IMR-90 (cell line): ENCODE data around the gene DUSP6. TPM values are rescaled to one million over a fixed set of nuclear protein-coding genes. Genes with fewer than 3 reads are reported as not detected.

ENCODE experiments used
- ATAC-seq: fragments of 200-7000 bp; cut with Tn5 transposase; 2 replicates; pipeline ENCODE4 v1.9.1; 2020; ENCODE audit warnings: low read depth, mild to moderate bottlenecking, moderate library complexity
- BruUV-seq: library from RNA; stranded (reverse); fragments of 400-500 nt; replicated peaks from 2 replicates; lab custom pipeline; 2021; lab: Mats Ljungman, UMichigan
- CTCF ChIA-PET: fragments of 300-600 bp; formaldehyde crosslinking; extraction: SDS; loops from one replicate; lab custom pipeline; 2021; ENCODE audit warnings: antibody characterized with exemption; lab: Yijun Ruan, JAX
- POLR2A ChIA-PET: fragments of 300-600 bp; sonication (Branson Sonifier 250); formaldehyde crosslinking; loops from one replicate; lab custom pipeline; 2022; ENCODE audit warnings: antibody characterized with exemption; ENCODE audit not compliant: unreplicated experiment; lab: Charles Lee
- DNase-seq: peaks from one replicate; pipeline ENCODE4 v3.0.0; 2013
- H2AFZ ChIP-seq: replicated peaks from 2 replicates; pipeline ENCODE3; 2013; ENCODE audit warnings: low read length, mild to moderate bottlenecking; ENCODE audit not compliant: poor library complexity
- H2AK5ac ChIP-seq: 2 replicates; pipeline ENCODE4 v1.6.1; 2013; ENCODE audit warnings: low read depth, low read length, inconsistent platforms
- H2AK9ac ChIP-seq: replicated peaks from 2 replicates; pipeline ENCODE3; 2013; ENCODE audit warnings: mild to moderate bottlenecking, low read depth, low read length, moderate library complexity; ENCODE audit not compliant: poor library complexity
- H2BK120ac ChIP-seq: 2 replicates; pipeline ENCODE4 v1.6.1; 2013; ENCODE audit warnings: low read depth, low read length, inconsistent platforms
- H2BK15ac ChIP-seq: 3 replicates; pipeline ENCODE4 v1.6.1; 2013; ENCODE audit warnings: low read depth, low read length, inconsistent platforms
- H2BK20ac ChIP-seq: 2 replicates; pipeline ENCODE4 v1.6.1; 2013; ENCODE audit warnings: low read depth, mild to moderate bottlenecking, inconsistent platforms, low read length, moderate library complexity
- H2BK5ac ChIP-seq: 2 replicates; pipeline ENCODE4 v1.6.1; 2013; ENCODE audit warnings: mild to moderate bottlenecking, low read depth, low read length, inconsistent platforms; ENCODE audit not compliant: poor library complexity, severe bottlenecking
- H3K14ac ChIP-seq: replicated peaks from 2 replicates; pipeline ENCODE4 v1.6.1; 2013; ENCODE audit warnings: low read depth, low read length, inconsistent platforms
- H3K18ac ChIP-seq: 2 replicates; pipeline ENCODE4 v1.6.1; 2013; ENCODE audit warnings: low read depth, low read length, control low read depth
- H3K23ac ChIP-seq: 2 replicates; pipeline ENCODE4 v1.6.1; 2013; ENCODE audit warnings: low read depth, low read length, inconsistent platforms
- H3K27ac ChIP-seq: 2 replicates; pipeline ENCODE4 v1.5.1; 2013; ENCODE audit warnings: mild to moderate bottlenecking, control low read depth, low read length; ENCODE audit not compliant: insufficient read depth
- H3K27me3 ChIP-seq: 2 replicates; pipeline ENCODE4 v1.6.1; 2013; ENCODE audit warnings: low read length; ENCODE audit not compliant: control insufficient read depth, insufficient read depth
- H3K36me3 ChIP-seq: 2 replicates; pipeline ENCODE4 v1.6.1; 2013; ENCODE audit warnings: low read length, mixed read lengths; ENCODE audit not compliant: control insufficient read depth, insufficient read depth
- H3K4ac ChIP-seq: 2 replicates; pipeline ENCODE4 v1.6.1; 2013; ENCODE audit warnings: low read depth, low read length, inconsistent platforms
- H3K4me1 ChIP-seq: 2 replicates; pipeline ENCODE4 v1.6.1; 2013; ENCODE audit warnings: low read length, mixed read lengths; ENCODE audit not compliant: control insufficient read depth, insufficient read depth
- H3K4me2 ChIP-seq: 2 replicates; pipeline ENCODE4 v1.6.1; 2013; ENCODE audit warnings: low read depth, mild to moderate bottlenecking, control low read depth, low read length, moderate library complexity
- H3K4me3 ChIP-seq: 2 replicates; pipeline ENCODE4 v1.5.1; 2013; ENCODE audit warnings: low read depth, mild to moderate bottlenecking, control low read depth, low read length, moderate library complexity; ENCODE audit not compliant: insufficient read depth
- H3K56ac ChIP-seq: 2 replicates; pipeline ENCODE4 v1.6.1; 2013; ENCODE audit warnings: low read length, inconsistent platforms; ENCODE audit not compliant: insufficient read depth; ENCODE audit errors: extremely low read depth
- H3K79me1 ChIP-seq, 2 experiments: 2 replicates each; pipeline ENCODE4 v1.6.1; 2013; ENCODE audit warnings: low read length in 2 of 2, inconsistent platforms in 1 of 2, low read depth in 1 of 2
- H3K9ac ChIP-seq: 2 replicates; pipeline ENCODE4 v1.6.1; 2013; ENCODE audit warnings: low read depth, low read length, control low read depth
- H3K9me1 ChIP-seq: 2 replicates; pipeline ENCODE4 v1.6.1; 2013; ENCODE audit warnings: low read length, inconsistent platforms; ENCODE audit not compliant: insufficient read depth
- H3K9me3 ChIP-seq: 2 replicates; pipeline ENCODE4 v1.6.1; 2013; ENCODE audit warnings: low read length; ENCODE audit not compliant: control insufficient read depth, insufficient read depth
- H4K20me1 ChIP-seq: 2 replicates; pipeline ENCODE4 v1.6.1; 2013; ENCODE audit warnings: low read length, inconsistent platforms; ENCODE audit not compliant: insufficient read depth
- H4K5ac ChIP-seq: 2 replicates; pipeline ENCODE4 v1.6.1; 2013; ENCODE audit warnings: mild to moderate bottlenecking, low read depth, low read length, control low read depth
- H4K8ac ChIP-seq, 2 experiments: 2 replicates each; pipeline ENCODE4 v1.6.1; 2013; ENCODE audit warnings: low read depth in 2 of 2, low read length in 2 of 2, control low read depth in 1 of 2, inconsistent platforms in 1 of 2
- H4K91ac ChIP-seq: 2 replicates; pipeline ENCODE4 v1.6.1; 2013; ENCODE audit warnings: low read depth, low read length, inconsistent platforms; ENCODE audit not compliant: insufficient read depth
- MXI1 ChIP-seq: IDR thresholded peaks from 2 replicates; pipeline ENCODE4 v1.6.1; 2012; ENCODE audit warnings: low read depth, mild to moderate bottlenecking, low read length, moderate library complexity, borderline replicate concordance
- POLR2A ChIP-seq: IDR thresholded peaks from 2 replicates; pipeline ENCODE4 v1.6.1; 2012; ENCODE audit warnings: mild to moderate bottlenecking, low read depth, low read length
- WGBS, 2 experiments: methylation state at CpG; one replicate each; pipeline versions ENCODE4 v1.1.5 to v1.1.7; 2013; ENCODE audit warnings: missing lambda C conversion rate in 2 of 2; ENCODE audit not compliant: insufficient read length in 1 of 2; ENCODE audit errors: extremely low coverage in 2 of 2; 5-methylcytosine and 5-hydroxymethylcytosine counted together
- dilution Hi-C: fragments of 300-500 bp; cut with HindIII; formaldehyde crosslinking; loops from one replicate; pipeline ENCODE4 v1.14.3; 2018; ENCODE audit warnings: low sequenced_read_pairs; ENCODE audit not compliant: unreplicated experiment
- in situ Hi-C: fragments of 300-500 bp; cut with MboI; formaldehyde crosslinking; loops from 3 replicates; pipeline ENCODE4 v1.14.3; 2019; ENCODE audit warnings: low sequenced_read_pairs, inconsistent platforms, mixed read lengths
- intact Hi-C: fragments of 100-400 bp; cut with micrococcal nuclease; formaldehyde crosslinking; loops from 2 replicates; pipeline ENCODE4 v1.10.0; 2022
- polyA plus RNA-seq, 3 experiments: library from polyadenylated mRNA; depleted of rRNA; stranded (reverse); fragments of >200 nt; gene quantifications; 2 replicates each; pipeline ENCODE4 v1.2.3, GENCODE V29; 2012; ENCODE audit warnings: low replicate concordance in 1 of 3
- total RNA-seq: library from RNA; depleted of rRNA; stranded (reverse); fragments of >200 nt; gene quantifications from 2 replicates; pipeline ENCODE4 v1.2.3, GENCODE V29; 2012

The DUSP6 gene
- total and polyA plus RNA-seq, 2 of the 4 experiments (the other 2 are of a cell fraction) = 38.5 to 70.1 TPM

GRCh38 chr12:89347325-89347829, 4.9 kb downstream of the DUSP6 start:
- ATAC-seq (no peak), DNase-seq (no peak)
- H2BK15ac ChIP-seq = no peak overlapping the region
- in situ Hi-C loops = no loop called here
- H3K4me2 ChIP-seq = peak overlapping the region; percentile 14; the same call in 1 of the 2 replicates
- H3K4ac ChIP-seq = 0 out of 2 replicates have a peak overlapping the region, but pooled peaks have one; percentile 51
- H3K27me3 ChIP-seq = no peaks in the 10 kb centered on the region
- H4K91ac ChIP-seq = no peak overlapping the region
- peaks cover 0 to 45% of the 10 kb centered on the region in 2 experiments; a peak in 3 of 4 replicates for H3K79me1 ChIP-seq
- no TSS peak for BruUV-seq
- peaks cover 11% of the 10 kb centered on the region for H3K36me3 ChIP-seq
- H4K5ac ChIP-seq = no peak overlapping the region
- H2AK9ac ChIP-seq = no peak overlapping the region
- H2BK20ac ChIP-seq = no peak overlapping the region
- CTCF ChIA-PET = interaction anchor here (1.0 kb wide), 1 partner anchor 116 kb away, joined by 3 read pairs; no protein-coding TSS in a partner anchor
- no peaks in the 10 kb centered on the region for H3K9me3 ChIP-seq
- peaks cover 32% of the 10 kb centered on the region for H4K20me1 ChIP-seq
- intact Hi-C loops = loop anchor here (5.0 kb wide), 1 partner anchor 120 kb away; no protein-coding TSS in a partner anchor
- H3K56ac ChIP-seq = no peak overlapping the region
- peak overlapping the region in 1 of 2 experiments; percentile 3; a peak in 1 of 4 replicates for H4K8ac ChIP-seq
- H3K4me3 ChIP-seq = no peak overlapping the region
- peaks cover 6% of the 10 kb centered on the region; the same call in 1 of the 2 replicates for H3K9me1 ChIP-seq
- peak; percentile 12; the same call in 1 of the 2 replicates for TF ChIP-seq POLR2A
- TF ChIP-seq MXI1 = no peak
- no peak overlapping the region for H2BK120ac ChIP-seq
- H3K23ac ChIP-seq = peak overlapping the region; percentile 83
- POLR2A ChIA-PET = interaction anchor here (0.9 to 2.8 kb wide), 5 partner anchors 103 to 185 kb away, joined by 3 to 16 read pairs (median 6); no protein-coding TSS in a partner anchor
- H3K9ac ChIP-seq = no peak overlapping the region
- H3K18ac ChIP-seq = no peak overlapping the region
- peaks cover 9% of the 10 kb centered on the region for H3K4me1 ChIP-seq
- 0 out of 2 replicates have a peak overlapping the region, but pooled peaks have one; percentile 26 for H2AK5ac ChIP-seq
- dilution Hi-C loops = no loop called here
- H3K27ac ChIP-seq = no peak overlapping the region
- WGBS, 2 experiments = 100% methylated on average over 1 of the region's 3 CpGs; no CpG with 5 or more reads in 1 of the 2 experiments
- H2AFZ ChIP-seq = no peak overlapping the region
- H3K14ac ChIP-seq = 0 out of 2 replicates have a peak overlapping the region, but pooled peaks have one; percentile 65
- no peak overlapping the region for H2BK5ac ChIP-seq
